Stimulated activated CD8-positive, alpha-beta memory T cell treated with anti-CD3 and anti-CD28 coated beads, Interleukin-7, amount 100 ng/mL, for 4 hours (primary cell): ENCODE data around the gene TMEM121B.
A peak's percentile ranks its signal among the peaks of the same experiment; 100 is the strongest.
"Not testable (repeated sequence)": the region's sequence is repeated elsewhere in the genome, so short reads cannot be mapped to it uniquely, and the experiment has no call there.

Source experiments
- DNase-seq, 2 donors: peaks; one replicate each; pipeline ENCODE4 v3.0.0-alpha.2; 2020; ENCODE audit warnings: low read depth in 2 of 2

Gene TMEM121B

GRCh38 chr22:17121233-17122195 is at the start of gene TMEM121B:
Gene TMEM121B, minus strand, starts transcription at chr22:17121360. Its CDS starts 233 bp downstream, at chr22:17121127.
- no peak for DNase-seq

- no peak for DNase-seq
Observed at GRCh38 chr22:17167486-17167885, 46.3 kb upstream of the TMEM121B start.

- DNase-seq, result no peak
Observed at GRCh38 chr22:17164392-17165024, 43.3 kb upstream of the TMEM121B start.

DNA sequence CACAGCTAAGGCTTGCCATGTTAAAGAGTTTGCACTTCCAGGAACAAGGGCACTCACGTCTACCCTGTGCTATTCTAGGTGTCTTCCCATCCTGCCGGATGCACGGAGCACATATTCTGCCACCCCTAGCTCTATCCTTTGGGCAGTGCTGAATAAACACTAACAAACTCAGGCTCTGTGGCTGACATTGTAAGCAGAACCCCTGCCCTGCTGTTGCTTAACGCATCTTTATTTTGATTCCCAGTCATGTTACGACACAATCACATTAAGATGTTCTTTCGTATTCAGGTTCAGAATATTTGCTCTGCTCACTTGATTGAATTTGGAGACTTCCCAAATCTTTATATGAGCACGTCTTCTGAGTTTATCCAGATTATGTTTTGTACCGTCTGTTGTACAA is 41.6 kb upstream of the TMEM121B start:
- no peak for DNase-seq

GRCh38 chr22:17161991-17162390 is 40.8 kb upstream of the TMEM121B start:
- DNase-seq, result no peak

- DNase-seq, result peak; percentile 25 to 38
Observed at GRCh38 chr22:17159504-17159951, 38.4 kb upstream of the TMEM121B start.

GRCh38 chr22:17158568-17159503 is 37.7 kb upstream of the TMEM121B start, which contains the start of gene HDHD5:
Gene HDHD5, minus strand, starts transcription at chr22:17159277. Its CDS starts 26 bp downstream, at chr22:17159251.
- DNase-seq, result peak; percentile 76 to 89

- no peak for DNase-seq
Observed at GRCh38 chr22:17158176-17158567, 37.0 kb upstream of the TMEM121B start.

GRCh38 chr22:17157714-17158113 is 36.6 kb upstream of the TMEM121B start:
- DNase-seq, result no peak

GRCh38 chr22:17155941-17156340 is 34.8 kb upstream of the TMEM121B start:
- DNase-seq, result no peak

DNA sequence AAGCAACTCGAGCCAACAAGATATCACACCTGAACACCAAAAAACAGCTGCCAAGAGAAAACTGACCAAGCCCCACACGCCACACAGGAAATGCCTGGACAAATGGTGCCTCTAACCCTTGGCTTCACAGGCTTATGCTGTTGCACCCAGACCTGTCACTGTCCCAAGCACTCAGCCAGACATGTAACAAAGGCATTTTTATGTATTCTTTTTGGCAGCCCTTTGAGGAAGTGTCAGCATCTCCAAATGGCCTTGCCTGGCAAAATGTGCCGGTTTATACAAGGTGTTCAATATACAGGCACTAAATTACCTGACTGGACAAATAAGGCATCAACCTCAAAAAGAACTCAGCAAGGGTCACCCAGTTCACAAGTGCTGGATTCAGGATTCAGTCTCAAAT is 31.8 kb upstream of the TMEM121B start:
- DNase-seq, result no peak

DNA sequence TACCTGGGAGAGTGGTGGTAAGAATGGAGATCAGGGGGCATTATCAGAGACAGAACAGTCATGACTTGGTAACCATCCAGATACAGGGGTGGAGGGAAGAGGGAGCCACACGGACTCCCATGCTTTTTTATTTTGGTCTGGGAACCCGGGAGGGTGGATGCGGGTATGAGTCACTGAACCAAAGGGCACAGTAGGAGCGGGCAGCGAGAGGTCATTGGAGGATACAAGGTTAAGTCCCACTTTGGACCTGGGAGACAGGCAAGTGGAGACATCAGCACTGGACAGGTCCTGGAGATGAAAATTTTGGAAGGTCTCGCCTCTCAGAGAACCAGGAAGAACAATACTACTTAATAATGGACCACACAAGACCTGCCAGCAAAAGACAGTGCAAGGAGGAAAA is 31.2 kb upstream of the TMEM121B start:
- DNase-seq, result no peak

DNA sequence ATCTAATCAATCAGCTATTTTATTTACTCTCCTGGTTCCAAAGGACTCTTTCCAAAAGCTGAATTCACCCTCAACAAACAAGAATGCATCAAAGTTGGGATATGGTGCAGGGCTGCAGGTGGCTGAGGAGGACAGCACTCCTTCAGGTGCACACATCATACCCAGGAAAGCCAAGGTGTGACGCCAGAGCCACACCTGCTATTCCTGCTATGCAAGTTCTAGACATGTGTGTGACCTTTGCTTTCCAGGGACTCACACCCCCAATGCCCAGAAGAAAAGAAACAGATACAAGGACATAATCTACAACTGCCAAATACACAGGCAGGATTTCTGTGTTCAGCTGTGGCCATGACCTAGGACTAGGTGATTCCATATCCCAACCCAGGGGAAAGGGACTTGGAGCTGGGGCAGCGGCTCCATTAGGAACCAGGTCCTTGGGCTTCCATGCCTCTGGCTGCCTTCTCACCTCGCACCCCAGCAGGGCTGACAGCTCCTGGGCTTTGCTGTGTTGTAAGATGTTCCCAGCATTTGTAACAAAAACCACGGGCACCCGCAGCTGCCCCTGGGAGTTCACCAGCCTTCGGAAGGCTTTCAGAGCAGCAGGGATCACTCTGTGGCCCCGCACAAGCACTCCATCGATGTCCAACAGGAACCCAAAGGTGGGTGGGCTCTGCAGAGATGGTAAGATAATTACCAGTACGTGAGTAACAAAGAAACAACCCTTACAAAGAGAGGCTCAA is 28.1 kb upstream of the TMEM121B start:
- no peak for DNase-seq

DNA sequence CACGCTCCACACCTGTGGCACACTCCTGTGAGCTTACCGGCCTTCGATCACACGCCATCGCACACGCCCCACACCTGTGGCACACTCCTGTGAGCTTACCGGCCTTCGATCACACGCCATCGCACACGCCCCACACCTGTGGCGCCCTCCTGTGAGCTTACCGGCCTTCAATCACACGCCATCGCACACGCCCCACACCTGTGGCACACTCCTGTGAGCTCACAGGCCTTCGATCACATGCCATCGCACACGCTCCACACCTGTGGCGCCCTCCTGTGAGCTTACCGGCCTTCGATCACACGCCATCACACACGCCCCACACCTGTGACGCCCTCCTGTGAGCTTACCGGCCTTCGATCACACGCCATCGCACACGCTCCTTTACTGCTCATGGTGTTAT is 26.3 kb upstream of the TMEM121B start:
- DNase-seq, result not testable (repeated sequence)

DNA sequence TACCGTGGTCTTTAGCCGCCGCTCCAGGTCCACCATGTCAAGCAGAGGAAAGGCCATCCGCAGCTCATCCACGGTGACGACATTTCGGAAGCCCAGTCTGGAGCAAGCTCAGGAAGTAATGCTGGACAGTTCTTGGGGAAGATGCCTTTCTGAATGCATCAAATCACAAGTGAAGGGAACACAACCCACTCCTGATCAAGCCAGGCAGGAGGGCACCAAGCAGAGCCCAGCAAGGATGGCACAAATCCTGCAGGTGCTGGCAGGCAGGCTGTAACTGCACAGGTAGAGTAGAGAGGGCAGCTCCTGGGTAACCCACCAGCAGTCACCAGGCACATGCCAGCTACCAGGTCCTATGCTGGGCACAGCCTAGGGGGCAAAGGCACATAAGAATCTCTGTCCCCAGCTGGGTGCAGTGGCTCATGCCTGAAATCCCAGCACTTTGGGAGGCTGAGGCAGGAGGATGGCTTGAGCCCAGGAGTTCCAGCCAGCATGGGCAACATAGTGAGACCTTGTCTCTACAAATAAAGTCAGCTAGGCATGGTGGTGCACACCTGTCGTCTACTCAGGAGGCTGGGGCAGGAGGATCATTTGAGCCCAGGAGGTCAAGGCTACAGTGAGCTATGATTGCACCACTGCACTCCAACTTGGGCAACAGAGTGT is 24.0 kb upstream of the TMEM121B start:
- no peak for DNase-seq

GRCh38 chr22:17143826-17144225 is 22.7 kb upstream of the TMEM121B start:
- no peak for DNase-seq

DNA sequence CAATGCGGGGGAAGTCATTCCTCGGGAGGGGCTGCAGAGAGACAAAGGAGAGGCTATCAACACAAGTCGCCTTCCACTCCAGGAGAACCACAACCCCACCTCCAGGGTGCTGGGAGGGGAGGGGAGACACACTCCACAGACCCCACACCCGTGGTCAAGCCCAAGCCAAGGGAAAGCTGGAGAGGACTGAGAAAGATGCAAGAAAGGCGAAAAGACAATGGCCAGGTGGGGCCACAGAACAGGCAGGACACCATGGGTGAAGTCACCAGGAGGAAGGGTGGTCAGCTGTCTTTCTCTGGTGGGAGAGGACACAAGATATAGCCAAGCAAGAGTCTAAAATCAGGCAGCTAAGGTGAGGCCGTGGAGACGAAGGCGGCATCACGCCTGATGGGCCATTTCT is 21.9 kb upstream of the TMEM121B start:
- DNase-seq, result no peak

DNA sequence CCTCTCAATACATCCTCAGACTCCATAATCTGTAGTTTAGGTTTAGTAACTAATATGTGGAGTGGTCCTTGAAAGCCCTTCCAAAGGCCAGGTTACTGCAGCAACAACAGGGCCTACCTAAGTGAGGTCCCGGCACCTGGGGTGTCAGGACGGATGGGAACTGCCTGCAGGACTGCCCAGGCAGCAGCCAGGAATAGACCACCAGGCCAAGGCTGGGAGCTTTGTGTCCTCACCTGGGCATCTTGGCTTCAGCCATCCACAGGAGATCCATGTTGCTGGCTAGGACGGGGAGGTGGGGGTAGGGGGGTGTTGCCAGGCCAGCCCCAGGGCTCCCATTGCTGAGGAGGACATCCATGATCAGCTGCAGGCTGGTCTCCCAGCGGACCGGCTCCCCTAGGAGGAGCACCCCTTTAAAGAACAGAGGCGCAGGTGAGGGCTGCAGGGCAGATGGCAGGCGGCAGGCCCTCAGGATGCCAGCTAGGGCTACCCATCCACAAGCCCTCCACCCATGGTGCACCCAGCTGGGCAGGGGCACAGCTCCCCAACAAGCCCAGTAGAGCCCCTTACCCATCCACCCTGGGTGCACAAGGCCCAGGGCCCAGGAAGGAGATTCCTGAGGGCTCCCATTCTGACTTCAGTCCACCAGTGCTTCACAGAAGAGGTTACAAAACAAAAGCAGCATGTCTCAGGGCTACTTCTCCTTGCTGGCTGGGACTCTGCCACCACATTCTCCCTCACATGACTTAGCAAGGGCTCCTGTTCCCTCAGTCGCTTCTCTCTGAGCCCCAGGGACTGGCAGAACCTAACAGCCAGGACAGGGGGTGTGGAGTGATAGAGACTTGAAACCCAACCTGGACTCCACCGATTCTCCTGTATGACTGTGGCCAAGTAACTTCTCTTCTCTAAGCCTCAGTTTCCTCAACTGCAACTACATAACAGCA is 19.9 kb upstream of the TMEM121B start:
- no peak for DNase-seq

DNA sequence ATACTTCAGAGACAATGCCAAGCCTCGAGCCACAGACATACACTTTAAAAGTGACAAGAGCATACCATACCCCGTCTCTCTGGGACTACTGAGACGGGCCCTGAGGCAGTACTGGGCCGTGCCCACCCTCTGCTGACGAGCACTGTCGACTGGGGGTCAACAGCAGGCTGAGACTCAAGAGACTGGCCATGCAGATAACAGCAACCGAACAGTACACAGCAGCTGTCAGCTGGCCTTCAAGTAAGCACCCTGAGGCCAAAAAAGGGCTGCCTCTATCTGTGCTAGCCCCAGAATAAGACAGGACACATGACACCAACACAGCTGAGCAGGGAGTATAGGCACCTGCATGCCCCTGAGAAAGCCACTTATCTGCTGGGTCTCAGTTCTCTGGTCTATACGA is 18.9 kb upstream of the TMEM121B start:
- no peak for DNase-seq
